GM13977 (cell line): Measurements from ENCODE around the gene SMIM7.

Source experiments
- DNase-seq: peaks from one replicate; pipeline ENCODE4 v3.0.0; 2012; ENCODE audit warnings: low spot score
- in situ Hi-C: fragments of 300-500 bp; cut with MboI; formaldehyde crosslinking; loops from one replicate; pipeline ENCODE4 v1.12.0; 2022; ENCODE audit warnings: low sequenced_read_pairs, low pct_unique_long_range_greater_than_20kb, mixed read lengths, inconsistent platforms; ENCODE audit not compliant: unreplicated experiment
- TF ChIP-seq, protein P1 (sequence below): IDR thresholded peaks from 2 replicates; pipeline ENCODE4 v1.5.1; 2012; ENCODE audit warnings: mild to moderate bottlenecking, control low read depth; ENCODE audit not compliant: insufficient read depth; ENCODE audit errors: extremely low read depth, missing control alignments

SMIM7 gene

DNA sequence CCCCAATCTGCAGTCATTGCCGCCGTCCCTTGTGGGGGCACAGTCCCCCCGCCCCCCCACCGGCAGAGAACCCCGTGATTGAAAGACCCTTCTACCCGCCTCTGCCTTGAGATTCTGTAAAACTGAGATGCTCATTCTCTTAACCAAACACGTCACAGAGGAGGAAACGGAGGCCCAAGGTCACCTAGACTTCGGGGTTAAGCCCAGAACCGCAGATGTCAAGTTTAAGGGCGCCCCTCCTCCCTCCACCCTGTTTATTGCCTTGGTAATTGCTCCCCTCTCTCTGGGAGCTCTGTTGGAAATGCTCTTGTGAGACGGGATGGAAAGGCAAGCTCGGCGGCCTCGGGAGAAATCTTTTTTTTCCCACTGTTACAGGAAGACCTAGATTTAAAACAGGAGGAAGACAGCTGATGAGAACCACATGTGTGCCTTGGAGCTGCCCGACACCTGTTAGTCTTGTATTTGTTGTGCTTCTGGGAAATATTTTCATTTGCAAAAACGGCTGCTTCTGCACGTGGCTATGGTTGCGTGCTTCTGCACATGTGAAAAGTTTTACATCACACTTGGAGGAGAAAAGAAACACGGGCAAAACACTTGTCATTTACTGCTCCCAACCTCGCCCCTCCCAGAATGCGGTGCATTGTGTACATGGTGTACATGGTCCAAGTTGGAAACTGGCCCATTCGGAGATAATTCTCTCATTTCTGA, 30.8 kb downstream of the SMIM7 start:
- DNase-seq, result peak; percentile 45
- TF ChIP-seq, protein P1, sequence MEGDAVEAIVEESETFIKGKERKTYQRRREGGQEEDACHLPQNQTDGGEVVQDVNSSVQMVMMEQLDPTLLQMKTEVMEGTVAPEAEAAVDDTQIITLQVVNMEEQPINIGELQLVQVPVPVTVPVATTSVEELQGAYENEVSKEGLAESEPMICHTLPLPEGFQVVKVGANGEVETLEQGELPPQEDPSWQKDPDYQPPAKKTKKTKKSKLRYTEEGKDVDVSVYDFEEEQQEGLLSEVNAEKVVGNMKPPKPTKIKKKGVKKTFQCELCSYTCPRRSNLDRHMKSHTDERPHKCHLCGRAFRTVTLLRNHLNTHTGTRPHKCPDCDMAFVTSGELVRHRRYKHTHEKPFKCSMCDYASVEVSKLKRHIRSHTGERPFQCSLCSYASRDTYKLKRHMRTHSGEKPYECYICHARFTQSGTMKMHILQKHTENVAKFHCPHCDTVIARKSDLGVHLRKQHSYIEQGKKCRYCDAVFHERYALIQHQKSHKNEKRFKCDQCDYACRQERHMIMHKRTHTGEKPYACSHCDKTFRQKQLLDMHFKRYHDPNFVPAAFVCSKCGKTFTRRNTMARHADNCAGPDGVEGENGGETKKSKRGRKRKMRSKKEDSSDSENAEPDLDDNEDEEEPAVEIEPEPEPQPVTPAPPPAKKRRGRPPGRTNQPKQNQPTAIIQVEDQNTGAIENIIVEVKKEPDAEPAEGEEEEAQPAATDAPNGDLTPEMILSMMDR, result no peak
- in situ Hi-C loops, result no loop called here

DNA sequence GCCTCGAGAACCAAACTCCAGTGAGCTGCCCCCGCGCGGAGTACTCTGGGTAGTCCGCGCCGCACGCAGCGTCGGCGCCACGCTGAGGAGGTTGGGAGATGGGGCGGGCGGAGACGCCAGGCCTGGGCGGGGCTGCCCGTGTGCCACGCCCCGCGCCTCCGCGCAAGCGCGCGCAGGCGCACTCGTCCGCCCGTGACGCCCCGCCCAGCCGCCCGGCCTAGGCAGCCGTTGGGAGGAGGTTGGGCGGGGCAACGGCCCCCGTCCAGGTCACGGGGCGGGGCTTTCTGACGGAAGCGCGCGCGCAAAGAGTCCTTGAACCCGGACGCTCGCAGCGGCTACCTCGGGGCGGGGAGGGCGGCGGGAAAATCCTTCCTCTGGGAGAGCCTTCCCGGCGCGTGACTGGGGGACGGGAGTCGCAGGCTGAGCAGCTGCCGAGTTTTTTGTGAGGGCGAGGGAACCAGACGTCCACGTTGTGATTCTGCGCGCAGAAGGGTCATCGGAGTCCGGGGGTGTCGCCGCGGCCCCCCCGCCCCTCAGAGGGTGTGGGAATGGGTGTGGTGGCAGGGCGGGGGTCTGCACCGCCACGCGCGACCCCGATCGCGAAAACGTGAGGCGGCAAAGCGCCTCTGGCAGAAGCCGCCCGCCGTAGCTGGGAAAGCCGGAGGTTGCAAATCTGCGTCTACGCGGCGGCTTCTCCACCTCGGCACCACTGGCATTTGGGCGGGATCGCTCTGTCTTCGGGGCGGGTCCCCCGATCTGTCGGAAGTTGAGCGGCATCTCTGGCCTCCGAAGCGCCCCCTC, 31.6 kb downstream of the SMIM7 start, which contains the start of gene MED26:
Gene MED26, minus strand, starts transcription at position 22 of the 801 bp plus-strand sequence. CDS start 261 bp downstream, outside the sequence.
- DNase-seq, result peak; percentile 99
- in situ Hi-C loops, result no loop called here
- TF ChIP-seq, protein P1, result no peak

DNA sequence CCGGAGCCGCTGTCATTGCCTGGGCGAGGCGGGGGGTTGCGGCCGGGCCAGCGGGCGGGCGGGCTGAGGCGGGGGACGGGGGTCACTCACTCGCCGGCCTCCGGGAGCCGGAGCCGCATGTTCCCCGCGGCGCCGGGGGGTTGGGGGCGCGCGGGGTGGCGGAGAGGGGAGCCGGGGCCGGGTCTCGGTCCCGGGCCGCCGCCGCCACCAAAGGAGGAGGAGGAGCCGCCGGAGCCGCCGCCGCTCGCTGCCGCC, 32.1 kb downstream of the SMIM7 start:
- in situ Hi-C loops, result no loop called here
- no peak for DNase-seq

GRCh38 chr19:16627193-16627927, 32.6 kb downstream of the SMIM7 start:
- in situ Hi-C loops, result no loop called here
- TF ChIP-seq, protein P1, result peak; percentile 8
- DNase-seq, result no peak

More for the DNA sequence above, 32.1 kb downstream of the SMIM7 start:
- TF ChIP-seq, protein P1, result no peak

- in situ Hi-C loops, result no loop called here
- no peak for DNase-seq
- TF ChIP-seq, protein P1, result no peak
These were observed 33.1 kb downstream of the SMIM7 start for GRCh38 chr19:16626796-16627192.

- in situ Hi-C loops, result no loop called here
- no peak for DNase-seq
- TF ChIP-seq, protein P1, result no peak
These were observed 34.6 kb downstream of the SMIM7 start for GRCh38 chr19:16625163-16625958.
